GM18870 (cell line): ENCODE results near the gene ASB18.
"Not testable (repeated sequence)": the region's sequence is repeated elsewhere in the genome, so short reads cannot be mapped to it uniquely, and the experiment has no call there.

Experiments used
- ATAC-seq: cut with Tn5 transposase; IDR thresholded peaks from one replicate; pipeline ENCODE4 v1.9.1; 2021; ENCODE audit warnings: moderate library complexity; ENCODE audit not compliant: unreplicated experiment

Gene ASB18, protein sequence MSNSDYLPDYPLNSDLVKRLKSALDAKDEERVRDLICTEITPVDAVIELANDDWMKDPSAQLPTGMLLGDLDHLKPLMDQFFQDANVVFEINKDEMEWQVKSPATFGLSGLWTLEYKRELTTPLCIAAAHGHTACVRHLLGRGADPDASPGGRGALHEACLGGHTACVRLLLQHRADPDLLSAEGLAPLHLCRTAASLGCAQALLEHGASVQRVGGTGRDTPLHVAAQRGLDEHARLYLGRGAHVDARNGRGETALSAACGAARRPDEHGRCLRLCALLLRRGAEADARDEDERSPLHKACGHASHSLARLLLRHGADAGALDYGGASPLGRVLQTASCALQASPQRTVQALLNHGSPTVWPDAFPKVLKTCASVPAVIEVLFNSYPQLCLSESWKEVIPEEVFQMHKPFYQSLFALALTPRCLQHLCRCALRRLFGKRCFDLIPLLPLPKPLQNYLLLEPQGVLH

GRCh38 chr2:236264256-236264655 is at the start of gene ASB18:
ASB18 (minus strand) TSS chr2:236264406; CDS start chr2:236264345, 61 bp downstream.
- ATAC-seq, result no peak

GRCh38 chr2:236311286-236311685 is 47.1 kb upstream of the ASB18 start:
- no peak for ATAC-seq

DNA sequence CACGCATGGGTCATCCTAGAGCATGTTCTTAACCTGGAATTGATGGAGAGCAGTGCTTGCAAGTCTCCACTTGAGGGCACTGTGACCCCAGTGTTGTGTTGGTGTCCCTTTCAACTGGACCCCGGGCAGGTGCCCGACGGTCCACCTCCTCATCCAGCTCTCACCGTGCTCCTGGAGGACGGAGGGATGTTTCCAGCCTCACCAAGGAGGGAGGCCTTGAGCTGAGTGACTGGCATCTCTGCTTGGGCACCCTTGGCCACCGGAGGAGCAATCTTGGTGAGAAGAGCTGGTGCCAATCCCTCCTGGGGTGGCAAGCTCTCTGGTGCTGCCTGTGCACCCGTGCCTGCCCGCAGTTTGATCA is 45.4 kb upstream of the ASB18 start:
- no peak for ATAC-seq

DNA sequence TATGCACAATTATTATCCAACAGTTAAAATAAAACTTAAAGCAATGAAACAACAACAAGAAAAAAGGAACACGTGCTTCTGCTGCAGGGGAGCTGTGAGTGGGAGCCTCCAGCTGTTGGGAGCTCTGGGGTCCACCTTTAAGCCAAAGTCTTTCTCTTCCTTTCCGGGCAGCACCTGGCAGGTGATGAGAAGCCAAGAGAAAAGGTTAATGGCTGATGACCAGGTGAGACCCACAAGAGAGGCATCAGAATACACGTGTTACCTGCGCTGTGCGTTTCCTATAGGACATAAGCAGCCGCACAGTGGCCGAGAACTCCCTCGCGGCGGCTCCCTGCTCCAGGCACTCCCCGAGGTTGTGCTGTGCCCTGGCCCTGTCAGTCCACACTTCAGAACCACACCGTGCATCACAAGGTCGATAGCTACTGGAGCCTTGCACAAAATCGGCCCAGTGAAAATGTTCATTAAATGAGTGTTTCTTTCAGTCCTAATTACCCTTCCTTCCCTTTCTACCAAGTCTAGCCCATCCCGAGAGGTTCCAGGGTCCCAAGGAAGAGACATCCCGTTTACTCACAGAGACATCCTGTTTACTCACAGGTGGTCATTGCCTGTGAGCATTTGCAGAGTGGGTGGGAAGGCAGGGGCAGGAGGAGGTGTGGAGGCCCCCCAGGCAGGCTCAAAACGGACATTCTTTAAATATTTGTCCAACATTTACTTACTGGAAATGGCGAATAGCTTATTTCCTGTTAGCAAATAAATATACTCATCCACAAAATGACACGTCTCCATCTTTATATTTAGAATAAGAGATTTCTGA is 44.9 kb upstream of the ASB18 start:
- no peak for ATAC-seq

DNA sequence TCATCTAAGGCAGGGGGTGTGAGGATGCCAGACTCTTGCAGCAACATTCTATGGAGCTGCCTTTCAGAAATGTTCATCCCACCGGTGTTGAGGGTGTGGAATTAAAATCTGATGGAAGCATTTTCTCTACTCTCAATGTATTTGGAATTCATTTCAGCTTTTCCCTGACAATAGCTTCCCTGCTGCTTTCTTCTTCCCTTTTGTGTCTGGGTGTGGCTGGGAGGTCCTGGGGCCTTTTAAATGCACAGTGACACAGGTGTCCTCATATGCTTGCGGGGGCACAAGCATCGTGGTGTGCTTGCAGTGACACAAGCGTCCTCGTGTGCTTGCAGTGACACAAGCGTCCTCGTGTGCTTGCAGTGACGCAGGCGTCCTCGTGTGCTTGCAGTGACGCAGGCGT is 43.4 kb upstream of the ASB18 start:
- no peak for ATAC-seq

- no peak for ATAC-seq
Observed at GRCh38 chr2:236306825-236307540, 42.8 kb upstream of the ASB18 start.

DNA sequence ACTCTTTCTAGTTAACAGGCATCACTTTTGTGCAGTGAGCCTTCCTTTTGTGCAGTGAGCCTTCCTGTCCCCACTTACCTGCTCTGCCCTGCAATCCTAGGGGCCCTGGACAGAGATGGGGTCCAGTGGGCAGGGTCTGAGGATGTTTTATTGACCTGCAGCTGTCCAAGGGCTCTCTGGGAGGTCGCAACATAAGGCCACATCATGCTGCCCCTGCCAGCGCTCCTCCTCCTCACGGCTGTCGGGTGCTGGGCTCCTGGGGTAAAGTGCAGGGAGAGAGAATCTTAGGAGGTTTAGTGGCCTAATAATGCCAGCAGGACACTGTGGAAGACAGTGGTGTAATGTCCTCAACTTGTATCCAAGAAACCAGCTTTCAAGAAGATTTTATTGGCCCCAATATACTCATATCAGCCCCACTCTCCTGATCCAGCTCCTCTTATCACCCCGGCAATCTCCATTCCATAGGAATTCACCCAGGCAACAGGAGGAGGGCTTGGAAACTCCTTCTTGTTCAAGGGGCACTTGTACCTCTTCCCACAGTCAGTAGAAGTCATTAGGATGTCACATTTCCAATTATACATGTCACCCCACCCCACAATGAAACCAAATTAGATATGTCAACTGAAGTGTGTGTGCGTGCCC is 41.9 kb upstream of the ASB18 start:
- no peak for ATAC-seq

GRCh38 chr2:236305531-236305930 is 41.3 kb upstream of the ASB18 start:
- no peak for ATAC-seq

GRCh38 chr2:236303935-236304334 is 39.7 kb upstream of the ASB18 start:
- ATAC-seq, result no peak

DNA sequence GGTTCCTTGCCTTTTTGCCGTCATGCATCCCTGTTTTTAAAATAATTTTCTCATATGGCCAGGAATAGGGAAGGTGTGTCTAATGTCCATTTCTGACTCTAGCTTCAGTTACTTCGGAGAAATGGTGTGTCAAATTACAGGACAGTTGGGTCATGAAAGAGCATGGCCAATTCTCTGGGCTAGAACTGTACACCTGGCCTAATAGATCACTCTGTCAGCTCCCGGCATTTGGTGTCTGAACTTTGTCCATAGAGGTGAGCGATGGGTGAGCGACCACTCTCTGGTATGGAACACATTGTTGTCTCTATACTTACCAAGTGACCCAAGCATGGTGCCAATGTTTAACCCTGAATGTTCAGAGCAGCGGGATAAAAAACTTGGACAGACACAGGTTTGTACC is 38.3 kb upstream of the ASB18 start:
- no peak for ATAC-seq

GRCh38 chr2:236298924-236299475 is 34.8 kb upstream of the ASB18 start:
- no peak for ATAC-seq

GRCh38 chr2:236295481-236295880 is 31.3 kb upstream of the ASB18 start:
- no peak for ATAC-seq

DNA sequence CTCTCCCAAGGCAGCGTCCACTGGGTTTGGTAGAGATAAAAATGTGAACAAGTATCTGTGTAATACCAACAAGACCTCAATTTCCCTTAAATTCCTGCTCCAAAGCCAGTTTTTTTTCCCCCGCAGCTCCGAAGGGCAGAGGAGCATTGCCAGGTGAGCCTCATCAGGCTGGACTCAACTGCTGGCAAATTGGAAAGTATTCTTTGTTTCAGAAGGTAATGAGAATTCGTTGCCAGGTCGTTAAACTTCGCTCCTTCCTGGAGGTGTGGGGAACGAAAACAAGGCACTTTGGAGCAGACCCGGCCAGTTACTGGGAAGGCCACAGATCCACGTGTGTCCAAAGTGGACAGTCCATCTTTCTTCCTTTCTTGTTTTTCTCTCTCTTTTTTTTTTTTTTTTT is 30.4 kb upstream of the ASB18 start:
- ATAC-seq, result no peak

DNA sequence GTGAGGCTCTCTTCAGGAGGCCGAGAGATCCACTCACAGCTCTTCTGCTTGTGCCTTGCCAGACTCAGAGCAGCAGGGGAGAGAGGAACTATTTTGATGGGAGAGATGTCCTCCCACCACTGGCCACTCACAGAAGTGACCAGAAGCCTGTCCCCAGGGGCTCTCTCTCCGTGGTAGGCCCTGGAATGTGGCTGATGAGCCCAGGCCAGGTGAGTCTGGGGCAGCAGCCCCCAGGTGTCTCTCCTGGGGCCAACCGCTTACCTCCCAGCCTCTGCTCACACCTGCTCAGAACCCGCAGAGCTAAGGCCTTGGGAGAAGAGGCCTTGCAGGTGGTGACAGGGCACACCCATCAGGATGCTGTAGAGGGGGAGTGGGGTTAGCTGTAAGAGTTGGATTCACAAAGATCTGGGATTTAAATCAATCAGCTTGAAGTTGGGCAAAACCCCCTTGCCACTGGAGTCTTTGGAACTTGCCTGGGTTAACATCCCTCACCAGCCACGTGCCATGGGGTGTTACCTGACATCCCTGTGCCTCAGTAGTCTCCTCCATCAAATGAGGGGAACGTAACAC is 29.1 kb upstream of the ASB18 start:
- ATAC-seq, result no peak

GRCh38 chr2:236291911-236292310 is 27.7 kb upstream of the ASB18 start:
- ATAC-seq, result no peak

GRCh38 chr2:236291476-236291875 is 27.3 kb upstream of the ASB18 start:
- no peak for ATAC-seq

- no peak for ATAC-seq
Observed at GRCh38 chr2:236290742-236291425, 26.7 kb upstream of the ASB18 start.

DNA sequence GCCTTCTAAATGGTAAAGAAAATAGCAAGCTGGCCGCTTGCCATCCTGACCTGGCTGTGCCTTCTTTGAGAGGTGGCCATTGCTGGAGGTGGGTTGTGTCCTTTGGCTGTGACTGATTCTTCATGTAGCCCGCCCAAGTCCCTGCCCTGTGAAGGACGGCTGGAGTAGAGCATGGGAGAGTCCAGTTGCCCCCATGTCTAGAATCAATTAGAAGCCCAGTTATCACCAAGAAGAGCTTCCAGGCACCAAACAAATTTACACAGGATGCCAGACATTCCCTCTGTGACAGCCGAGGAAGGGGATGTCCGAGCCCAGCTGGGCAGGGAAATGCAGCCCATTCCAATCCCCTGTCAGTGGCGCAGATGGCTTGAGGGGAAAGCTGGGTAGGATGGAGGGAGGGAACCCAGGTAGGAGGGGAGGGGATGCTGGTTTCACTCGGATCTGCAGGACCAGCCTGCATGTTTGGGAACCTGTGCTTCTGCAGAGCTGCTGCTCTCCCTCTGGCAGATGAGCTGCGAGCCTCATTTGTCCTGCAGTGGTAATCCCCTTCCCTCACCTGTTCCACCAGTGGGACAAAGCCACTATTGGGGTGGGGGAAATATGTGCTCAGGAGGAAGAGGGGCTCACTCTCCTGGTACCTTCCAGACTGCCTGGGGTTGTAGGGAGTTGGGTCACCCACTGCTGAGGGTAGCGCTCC is 25.7 kb upstream of the ASB18 start:
- no peak for ATAC-seq

- not testable (repeated sequence) for ATAC-seq
Observed at GRCh38 chr2:236288373-236288772, 24.2 kb upstream of the ASB18 start.
